HG03521 (cell line): Measurements from ENCODE around the gene ENTPD1.
"Not testable (repeated sequence)": the region's sequence is repeated elsewhere in the genome, so short reads cannot be mapped to it uniquely, and the experiment has no call there.

Experiments
- ATAC-seq: cut with Tn5 transposase; IDR thresholded peaks from one replicate; pipeline ENCODE4 v1.9.1; 2021; ENCODE audit warnings: mild to moderate bottlenecking, moderate library complexity; ENCODE audit not compliant: unreplicated experiment

The ENTPD1 gene

GRCh38 chr10:95860166-95860940, 104.4 kb downstream of the ENTPD1 start:
- ATAC-seq = no peak

- no peak for ATAC-seq
Observed at GRCh38 chr10:95861386-95861785, 105.4 kb downstream of the ENTPD1 start.

DNA sequence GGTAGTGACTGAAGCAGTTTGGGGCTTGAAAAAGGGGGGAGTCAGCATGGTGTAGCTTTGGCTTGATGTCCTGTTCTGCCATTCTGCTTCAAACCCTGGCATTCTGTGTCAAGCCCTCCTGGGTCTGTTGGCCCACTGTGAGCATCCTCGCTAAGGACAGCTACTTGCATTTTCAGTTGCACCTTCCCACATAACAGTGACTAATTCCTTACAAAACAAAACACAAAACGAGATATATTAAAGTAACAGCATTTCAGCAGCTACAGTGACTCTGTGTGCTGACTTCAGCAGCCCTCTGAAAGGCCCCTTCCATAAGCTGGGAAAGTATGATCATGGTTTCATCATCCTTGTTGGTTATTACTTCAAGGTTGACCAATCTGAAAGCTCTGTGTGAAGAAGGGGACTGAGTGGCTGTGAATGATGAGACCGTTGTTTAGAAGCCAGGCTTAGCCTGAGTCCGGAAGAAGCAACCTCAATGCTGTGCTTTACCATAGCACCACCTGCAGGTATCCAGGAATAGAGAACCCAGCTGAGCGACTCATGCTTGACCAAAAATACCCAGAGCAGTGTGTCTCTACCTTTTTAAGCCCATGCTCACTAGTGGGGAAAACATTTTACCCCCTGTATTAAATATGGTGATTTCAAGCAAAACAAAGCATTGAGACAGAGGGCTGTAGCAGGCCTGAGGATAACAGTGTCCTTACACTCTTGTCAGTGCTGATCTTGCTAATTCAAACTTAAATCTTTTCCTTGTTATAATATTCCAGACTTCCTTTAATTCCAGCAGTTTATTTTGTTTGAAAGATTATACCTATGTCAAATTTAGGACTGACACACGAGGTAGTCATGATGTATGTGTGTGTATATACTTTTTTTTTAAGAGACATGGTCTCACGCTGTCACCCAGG, 109.2 kb downstream of the ENTPD1 start:
- ATAC-seq = peak; percentile 79

DNA sequence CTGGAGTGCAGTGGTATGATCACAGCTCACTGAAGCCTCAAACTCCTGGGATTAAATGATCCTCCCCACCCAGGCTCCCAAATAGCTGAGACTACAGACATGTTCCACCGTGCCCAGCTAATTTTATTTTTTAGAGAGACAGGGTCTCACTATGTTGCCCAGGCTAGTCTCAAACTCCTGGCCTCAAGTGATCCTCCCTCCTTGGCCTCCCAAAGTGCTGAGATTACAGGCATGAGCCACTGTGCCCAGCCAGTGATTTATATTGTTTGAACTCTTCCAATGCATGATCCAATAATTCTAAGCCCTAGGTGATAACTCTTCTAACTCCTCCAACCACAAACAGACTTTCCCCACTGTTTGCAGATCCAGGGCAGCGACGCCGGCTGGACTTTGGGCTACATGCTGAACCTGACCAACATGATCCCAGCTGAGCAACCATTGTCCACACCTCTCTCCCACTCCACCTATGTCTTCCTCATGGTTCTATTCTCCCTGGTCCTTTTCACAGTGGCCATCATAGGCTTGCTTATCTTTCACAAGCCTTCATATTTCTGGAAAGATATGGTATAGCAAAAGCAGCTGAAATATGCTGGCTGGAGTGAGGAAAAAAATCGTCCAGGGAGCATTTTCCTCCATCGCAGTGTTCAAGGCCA, 110.0 kb downstream of the ENTPD1 start:
- no peak for ATAC-seq

GRCh38 chr10:95866467-95866842, 110.5 kb downstream of the ENTPD1 start:
- no peak for ATAC-seq

DNA sequence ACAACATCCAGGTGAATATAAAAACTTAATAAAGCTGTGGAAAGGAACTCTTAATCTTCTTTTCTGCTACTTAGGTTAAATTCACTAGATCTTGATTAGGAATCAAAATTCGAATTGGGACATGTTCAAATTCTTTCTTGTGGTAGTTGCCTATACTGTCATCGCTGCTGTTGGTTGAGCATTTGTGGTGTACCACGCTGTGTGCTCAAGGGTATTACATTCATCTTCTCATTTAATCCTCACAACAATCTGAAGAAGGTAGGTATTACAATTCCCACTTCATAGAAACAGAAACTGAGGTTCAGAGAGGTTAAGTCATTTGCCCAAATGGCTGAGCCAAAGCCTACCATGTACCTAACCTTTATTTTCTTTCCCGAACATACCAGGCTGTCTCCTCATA, 111.9 kb downstream of the ENTPD1 start:
- ATAC-seq = no peak

DNA sequence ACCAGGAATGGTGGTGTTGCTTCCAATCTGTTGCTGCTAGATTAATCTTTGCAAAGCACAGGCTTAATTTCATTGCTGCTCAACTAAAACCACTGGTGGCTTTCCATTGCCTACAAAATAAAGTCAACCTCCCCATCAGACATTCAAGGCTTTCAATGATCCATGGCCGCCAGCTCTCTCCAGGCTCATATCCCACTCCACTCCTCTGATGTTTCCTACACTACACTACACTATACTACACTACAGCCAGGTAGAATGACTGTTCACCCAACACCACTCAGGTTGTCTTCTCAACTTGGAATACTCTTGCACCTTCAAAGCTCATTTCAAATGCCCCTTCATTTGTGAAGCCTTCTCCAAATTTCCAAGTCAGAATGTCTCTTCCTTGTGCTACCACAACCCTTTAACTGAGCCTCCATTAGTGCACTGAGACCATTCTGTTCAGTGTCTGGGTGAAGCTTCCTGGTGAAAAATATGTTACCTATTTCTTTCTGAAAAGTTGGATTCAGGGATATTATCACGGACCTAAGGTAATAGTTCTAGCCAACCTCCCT, 116.3 kb downstream of the ENTPD1 start:
- no peak for ATAC-seq

DNA sequence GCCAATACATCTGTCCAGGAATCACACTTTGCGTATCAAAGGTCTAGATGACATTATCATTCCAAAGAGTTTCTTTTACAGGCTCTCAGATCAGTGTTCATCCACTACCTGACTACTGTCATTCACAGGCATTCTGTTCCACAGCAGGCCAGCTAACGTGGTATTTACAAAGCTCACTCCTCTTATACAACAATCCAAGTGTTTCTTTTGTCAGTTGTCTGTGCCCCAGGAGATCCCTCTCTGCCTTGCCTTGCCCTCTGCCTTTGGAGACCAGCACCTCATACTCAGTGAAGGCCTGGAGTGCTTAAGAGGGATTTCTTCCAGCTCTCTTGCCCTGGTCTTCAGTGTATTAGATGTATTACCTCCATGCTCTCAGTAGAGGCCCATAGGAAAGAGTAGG, 117.2 kb downstream of the ENTPD1 start:
- ATAC-seq = no peak

- ATAC-seq = no peak
Observed at GRCh38 chr10:95873651-95874050, 117.7 kb downstream of the ENTPD1 start.

- ATAC-seq = not testable (repeated sequence)
Observed at GRCh38 chr10:95874783-95875182, 118.8 kb downstream of the ENTPD1 start.

DNA sequence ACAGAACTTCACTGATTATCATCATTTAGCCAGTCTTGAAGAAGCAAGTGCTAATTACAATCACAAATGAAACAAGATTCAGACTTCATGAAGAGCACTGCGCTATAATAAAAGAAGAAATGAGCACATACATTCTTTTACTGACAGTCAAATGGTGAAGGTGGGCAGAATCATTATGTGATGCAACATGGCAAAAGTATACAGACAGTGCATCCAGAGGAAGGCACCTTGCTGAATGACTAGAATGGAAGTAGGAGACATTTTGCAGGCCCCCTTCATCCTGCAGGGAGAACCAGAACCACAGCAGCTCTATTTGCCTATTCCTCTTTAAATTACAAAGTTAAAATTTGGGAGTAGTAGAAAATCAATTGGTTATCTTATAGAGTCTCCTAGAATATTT, 120.8 kb downstream of the ENTPD1 start:
- no peak for ATAC-seq

- no peak for ATAC-seq
Observed at GRCh38 chr10:95877881-95878280, 121.9 kb downstream of the ENTPD1 start.

GRCh38 chr10:95880704-95881103, 124.7 kb downstream of the ENTPD1 start:
- no peak for ATAC-seq

DNA sequence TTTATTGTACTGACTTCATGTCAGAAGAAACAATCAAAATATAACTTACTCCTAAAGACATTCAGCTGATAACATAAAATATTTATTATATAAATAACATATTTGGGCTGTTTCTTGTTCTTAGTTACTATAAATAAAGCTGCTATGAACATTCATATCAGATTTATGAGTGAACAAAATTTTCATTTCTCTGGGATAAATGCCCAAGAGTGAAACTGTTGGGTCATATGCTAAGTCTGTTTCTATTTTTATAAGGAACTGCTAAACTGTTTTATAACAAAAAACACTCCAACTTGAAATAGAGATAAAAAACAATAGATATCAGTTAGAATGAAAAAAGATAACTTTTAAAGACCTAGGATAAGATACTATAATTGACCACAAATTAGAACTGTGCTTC, 125.4 kb downstream of the ENTPD1 start:
- no peak for ATAC-seq

DNA sequence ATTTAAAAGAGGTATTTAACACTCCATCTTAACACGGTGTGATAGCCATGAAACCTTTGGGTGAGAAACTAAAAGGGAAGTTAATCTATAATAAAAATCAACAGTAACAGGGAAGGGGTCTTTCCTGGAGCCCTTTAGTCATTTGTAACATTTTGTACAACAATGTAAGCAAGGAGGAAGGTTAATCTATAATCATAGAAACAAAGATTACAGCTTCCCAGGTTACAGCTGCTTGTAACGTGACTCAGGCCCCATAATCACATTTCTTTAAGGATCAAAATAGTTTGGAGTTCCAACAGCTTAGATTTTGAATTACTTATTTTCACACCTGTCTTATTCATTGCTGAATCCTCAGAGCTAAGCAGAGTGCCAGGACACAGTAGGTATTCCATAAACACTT, 133.9 kb downstream of the ENTPD1 start:
- no peak for ATAC-seq

- no peak for ATAC-seq
Observed at GRCh38 chr10:95896071-95896850, 140.3 kb downstream of the ENTPD1 start.

DNA sequence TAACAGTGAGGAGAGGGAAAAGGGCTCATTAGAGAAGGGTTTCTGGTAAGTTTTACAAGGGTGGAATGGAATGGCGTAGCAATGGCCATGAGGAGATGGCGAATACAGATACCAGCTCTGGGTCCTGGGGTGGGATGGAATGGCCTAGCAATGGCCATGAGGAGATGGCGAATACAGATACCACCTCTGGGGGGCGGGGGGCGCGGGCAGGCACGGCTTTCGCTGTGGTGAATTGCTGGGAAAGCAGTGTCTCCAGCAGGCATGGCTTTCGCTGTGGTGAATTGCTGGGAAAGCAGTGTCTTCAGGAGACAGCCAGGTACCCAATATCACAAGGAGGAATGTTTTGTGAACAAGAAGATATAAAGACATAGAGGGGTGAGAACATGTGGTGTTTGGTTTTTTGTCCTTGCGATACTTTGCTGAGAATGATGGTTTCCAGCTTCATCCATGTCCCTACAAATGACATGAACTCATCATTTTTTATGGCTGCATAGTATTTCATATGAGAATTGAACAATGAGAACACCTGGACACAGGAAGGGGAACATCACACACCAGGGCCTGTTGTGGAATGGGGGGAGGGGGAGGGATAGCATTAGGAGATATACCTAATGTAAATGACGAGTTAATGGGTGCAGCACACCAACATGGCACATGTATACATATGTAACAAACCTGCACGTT, 150.1 kb downstream of the ENTPD1 start:
- ATAC-seq = not testable (repeated sequence)

DNA sequence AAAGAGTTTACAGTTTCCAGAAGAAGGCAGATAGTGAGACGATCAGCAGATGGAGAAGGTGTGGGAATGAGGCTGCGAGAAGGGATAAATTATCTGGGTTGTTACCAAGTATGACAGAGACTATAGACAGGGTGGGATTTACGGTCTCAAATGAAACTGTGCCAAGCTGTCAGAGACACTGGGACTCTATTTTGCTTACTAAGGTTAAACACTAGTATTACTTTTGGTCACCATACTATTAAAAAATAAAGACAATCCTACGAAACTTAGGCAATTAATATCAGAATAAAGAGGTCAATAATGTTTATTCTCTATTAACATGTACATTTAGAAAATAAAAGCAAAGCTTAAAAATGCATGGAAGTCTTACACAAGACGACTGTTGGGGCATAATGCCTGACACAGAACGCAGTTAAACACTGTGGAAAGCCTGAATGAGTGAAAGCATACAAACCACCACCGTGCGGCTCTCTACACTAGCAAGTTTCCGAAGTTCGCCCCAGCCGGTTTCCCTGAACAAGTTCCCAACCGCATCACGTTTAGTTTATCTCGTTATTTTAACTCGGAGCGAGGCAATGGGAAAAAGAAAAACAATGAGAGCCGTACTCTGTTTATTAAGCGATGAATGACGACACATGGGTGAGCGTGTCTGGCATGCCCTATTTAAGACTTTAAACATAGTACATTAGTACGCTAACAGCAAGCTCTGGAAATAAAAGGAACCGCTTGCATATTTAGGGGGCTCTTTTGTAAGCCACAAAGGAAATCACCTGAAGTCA, 150.9 kb downstream of the ENTPD1 start:
- ATAC-seq = peak; percentile 37
